ENCODE results near the gene MACROD2.

MACROD2 gene

GRCh38 chr20:14342918-14343317, 347.6 kb downstream of the MACROD2 start:
- DNase-seq = no peak

DNA sequence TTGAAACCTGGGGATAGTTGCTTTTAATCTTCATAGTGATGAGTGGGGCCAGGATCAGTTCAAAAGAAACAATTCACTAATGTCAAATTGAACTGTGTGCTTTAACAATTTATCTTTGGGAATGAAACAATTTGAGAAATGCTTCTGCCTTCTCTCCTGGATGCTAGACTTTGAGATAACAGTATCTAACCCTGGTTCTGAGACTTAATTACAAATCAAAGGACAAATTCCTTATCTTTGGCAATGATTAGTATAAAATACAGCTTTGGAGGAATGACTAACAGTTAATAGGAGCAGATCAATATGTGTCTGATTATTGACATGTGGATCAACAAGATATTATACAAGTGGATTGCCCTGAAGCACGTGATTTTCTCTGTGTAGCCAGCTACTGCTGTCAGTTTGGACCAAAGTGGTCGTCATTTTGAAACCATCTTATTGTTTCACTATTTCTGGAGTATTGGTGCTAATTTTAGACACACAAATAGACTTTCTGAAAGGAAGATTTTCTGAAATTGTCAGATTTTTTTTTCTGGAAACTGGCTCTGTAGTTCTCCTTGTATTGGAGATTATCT, 348.3 kb downstream of the MACROD2 start:
- DNase-seq = no peak

GRCh38 chr20:14344746-14345145, 349.4 kb downstream of the MACROD2 start:
- DNase-seq = no peak

GRCh38 chr20:14355791-14356190, 360.5 kb downstream of the MACROD2 start:
- DNase-seq = no peak

GRCh38 chr20:14360416-14360815, 365.1 kb downstream of the MACROD2 start:
- no peak for DNase-seq

DNA sequence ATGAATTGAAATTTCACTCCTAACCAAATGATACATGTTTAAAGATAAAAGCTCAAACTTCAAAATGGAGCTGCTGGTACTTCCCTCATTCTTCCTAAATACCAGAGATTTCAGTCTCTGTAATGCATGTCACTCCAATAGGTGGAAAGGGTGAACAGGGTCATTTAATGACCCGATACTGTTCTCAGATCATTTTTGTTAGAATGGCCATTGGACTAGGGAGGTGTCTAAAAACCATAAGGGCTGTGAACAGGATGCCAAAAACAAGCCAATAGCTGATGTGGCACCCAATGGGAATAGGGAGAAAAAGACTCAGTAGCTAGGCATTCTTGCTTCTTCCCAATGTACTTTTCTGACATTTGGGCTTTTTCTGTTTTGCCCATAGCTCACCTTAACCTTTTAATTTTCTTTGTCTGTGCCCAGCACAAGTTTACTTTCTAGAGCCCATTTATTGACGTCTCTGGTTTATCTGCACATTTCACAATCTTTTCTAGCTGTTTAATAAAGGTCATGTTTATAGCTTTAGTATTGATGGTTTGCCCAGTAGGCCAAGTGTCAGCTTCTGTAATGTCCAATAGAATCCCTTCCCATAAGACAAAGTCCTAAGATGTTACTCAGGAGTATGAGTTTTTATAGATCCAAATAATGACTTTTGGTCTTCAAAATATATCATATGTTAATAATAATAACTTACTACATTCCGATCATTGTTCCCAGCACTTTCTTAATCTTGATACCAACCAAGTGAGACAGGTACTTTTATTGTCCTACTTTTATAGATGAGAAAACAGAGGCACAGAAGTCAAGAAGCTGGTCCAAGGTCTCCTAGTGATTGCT, 366.4 kb downstream of the MACROD2 start:
- no peak for DNase-seq

DNA sequence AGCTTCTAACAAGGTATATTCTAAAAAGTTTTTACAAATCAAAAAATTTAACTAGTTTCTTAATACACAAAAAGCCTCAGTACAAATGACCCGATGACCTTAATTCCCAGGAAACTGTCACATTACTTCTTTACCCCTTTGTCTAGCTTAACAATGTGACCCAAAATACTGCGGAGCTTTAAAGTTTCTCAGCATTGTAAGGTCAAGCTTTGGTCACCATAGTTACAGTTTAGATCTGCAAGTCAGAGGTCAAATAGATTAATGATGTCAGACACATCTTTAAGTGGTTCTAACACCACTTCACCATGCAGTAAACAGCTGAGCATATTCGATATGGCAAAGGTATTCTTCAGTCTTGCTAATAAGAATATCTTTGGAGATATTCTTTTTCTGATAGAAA, 378.9 kb downstream of the MACROD2 start:
- DNase-seq = no peak

- DNase-seq = peak; percentile 95
Measured at GRCh38 chr20:14375416-14375985, 380.2 kb downstream of the MACROD2 start.

DNA sequence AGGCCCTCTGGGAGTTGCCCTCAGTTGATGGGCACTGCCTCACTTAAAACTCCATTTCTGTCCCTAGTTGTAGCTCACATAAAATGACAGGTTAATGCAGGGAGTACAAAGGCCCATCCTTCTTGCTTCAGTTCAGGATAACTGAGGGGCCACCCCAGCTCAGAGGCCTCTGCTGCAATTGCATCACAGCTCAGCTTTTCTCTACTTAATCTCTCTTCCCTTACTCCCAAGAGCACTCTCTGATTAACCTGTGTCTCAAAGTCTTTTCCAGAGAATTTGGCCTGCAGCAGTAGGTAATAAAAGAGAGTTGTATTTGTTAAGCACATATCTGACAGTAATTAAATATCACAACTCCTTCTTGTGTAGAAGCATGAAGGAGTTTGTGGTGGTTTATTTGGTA, 383.0 kb downstream of the MACROD2 start:
- no peak for DNase-seq

GRCh38 chr20:14383335-14383734, 388.0 kb downstream of the MACROD2 start:
- DNase-seq = no peak

DNA sequence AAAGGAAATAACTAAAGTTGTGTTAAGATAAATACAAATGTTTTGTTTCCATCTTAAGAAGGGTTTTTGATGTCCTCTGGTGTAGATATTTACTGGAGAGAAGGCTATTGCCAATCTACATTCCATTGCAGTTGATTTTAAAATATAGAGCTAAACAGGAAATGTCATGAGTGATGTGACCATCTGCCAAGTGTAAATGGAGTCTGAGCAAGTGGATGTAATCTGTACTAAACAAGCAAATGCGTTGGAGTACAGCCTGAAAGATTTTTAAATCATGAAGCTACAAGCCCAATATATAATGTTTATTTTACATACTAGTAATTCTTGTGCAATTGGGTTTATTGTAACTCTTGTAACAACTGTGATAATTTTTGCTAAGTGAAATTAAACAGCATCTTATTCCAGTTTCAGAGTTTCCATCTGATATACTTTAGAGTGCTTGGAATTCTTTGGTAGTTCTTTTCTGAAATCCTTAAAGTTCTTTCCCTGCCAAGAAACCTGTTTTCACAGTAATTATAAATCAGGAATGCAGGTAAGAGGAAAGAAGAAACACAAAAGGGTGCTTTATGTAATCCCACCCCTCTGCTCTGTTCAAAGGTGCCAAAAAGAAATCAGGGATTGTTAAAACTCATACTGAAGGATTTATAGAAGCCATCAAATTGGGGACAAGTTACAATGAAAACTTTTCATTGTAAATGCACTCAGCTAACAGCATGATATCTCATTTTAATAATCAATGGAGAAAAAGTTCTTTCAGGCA, 389.3 kb downstream of the MACROD2 start:
- peak; percentile 25 for DNase-seq

DNA sequence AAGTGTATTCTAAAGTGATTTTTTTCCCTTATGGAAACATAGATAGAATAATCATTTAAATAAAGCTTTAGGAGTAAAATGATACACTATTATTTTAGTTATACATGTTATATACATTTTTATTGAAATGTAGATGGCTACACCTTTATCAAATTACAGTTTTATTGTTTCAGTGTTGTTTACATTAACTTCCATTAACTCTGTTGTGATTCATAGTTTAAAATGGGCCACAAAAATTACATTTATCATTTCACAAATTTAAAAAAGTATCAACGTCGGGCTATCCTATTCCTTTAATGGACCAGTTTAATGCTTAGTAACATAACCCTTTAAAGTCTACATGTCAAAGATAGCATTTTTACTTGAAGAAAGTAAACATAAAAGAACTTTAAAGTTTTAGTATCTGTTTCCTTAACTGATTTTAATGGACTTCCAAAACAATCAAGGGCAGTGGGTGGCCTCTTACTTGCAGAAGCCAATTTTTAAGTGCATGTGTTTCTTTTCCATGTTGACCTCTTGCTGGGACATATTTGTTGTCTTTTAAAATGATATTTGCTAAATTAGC, 389.9 kb downstream of the MACROD2 start:
- DNase-seq = no peak

DNA sequence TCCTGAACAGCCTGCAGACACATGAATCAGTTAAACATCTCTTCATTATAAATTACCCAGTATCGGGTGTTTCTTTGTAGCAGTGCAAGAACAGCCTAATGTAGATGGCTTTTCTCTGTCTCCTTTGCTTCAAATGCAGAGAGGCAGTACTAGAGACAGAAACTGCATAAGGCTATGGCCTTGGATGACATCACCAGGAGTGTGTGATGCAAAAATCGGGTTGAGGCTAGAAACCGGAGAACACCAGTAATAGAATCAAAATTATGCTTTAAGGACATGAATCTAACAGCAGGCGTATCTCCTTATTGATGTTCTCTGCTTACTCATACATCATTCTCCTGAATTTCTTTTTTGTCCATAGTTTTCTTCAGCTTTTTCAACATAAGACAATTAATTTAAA, 391.4 kb downstream of the MACROD2 start:
- DNase-seq = no peak

- DNase-seq = peak; percentile 87
Measured at GRCh38 chr20:14401479-14402138, 406.3 kb downstream of the MACROD2 start.

- no peak for DNase-seq
Measured at GRCh38 chr20:14404515-14404914, 409.2 kb downstream of the MACROD2 start.

DNA sequence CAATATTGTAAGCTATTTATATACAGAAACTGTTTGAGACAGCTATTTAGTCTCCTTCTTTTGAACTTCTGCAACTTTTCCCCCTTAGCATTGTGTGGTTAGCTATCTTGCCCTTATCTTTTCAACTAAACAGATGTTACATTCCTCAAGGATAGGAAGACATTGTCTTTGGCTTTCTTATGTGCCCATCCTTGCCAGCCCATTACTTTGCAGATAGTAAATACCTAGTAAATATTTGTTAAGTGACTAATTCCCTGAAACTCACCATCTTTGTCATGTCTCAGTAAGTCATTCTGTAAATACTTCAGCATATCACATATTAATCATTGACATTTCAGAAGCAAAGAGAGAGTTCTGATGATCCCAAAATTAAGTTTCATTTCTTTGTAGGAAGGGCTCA, 411.2 kb downstream of the MACROD2 start:
- no peak for DNase-seq

GRCh38 chr20:14407336-14407735, 412.0 kb downstream of the MACROD2 start:
- DNase-seq = no peak

- DNase-seq = no peak
Measured at GRCh38 chr20:14410869-14411555, 415.7 kb downstream of the MACROD2 start.

DNA sequence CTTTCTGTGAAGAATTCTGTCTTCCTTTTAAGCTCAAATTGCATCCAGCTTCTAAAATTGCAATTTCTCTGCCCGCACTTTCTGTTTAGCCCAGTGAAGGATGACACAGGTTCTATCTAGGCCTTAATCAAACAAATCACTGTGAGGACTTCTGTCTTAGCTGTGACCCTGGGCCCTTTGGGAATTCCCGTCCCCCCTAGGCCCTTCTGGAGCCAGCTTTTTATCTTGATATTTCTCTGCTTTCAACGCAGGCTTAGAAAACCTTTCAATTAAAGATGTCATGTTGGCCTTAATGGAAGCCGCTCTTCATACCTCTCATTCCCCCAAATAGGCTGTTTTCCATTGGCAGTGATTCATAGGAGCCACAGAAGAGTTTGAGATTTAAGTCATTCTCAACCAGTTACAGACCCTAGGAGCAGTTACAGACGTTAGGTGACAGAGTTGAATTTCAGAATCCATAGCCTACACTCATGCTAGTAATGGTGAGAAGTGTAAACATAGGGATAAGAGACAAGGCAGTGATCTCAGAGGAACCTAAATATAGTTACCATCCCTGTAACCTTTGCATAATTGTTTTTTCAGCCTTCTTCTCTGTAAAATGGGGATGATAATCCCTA, 416.9 kb downstream of the MACROD2 start:
- no peak for DNase-seq

DNA sequence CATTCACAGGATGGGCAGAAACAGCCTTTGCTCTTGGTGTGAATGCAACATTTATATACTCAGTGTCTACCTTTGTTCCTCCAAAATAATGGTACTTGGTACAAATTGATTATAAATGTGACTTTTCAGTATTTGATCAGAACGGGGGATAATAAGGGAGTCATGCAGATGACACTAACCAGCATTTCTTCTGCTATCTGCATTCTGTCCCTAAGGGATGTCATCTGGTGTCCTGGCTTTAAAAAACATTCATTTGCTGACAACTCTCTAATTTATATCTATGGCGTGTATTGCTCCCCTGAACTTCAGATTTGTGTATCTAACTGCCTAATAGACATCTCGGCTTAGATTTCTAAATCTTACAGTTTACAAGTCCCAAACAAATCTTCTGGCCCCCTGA, 418.5 kb downstream of the MACROD2 start:
- DNase-seq = no peak

GRCh38 chr20:14414560-14414959, 419.2 kb downstream of the MACROD2 start:
- no peak for DNase-seq

- peak; percentile 25 for DNase-seq
Measured at GRCh38 chr20:14415467-14415866, 420.2 kb downstream of the MACROD2 start.
